VCaP (cell line): ENCODE measurements around the gene FOXN3.

Source experiments
- H3K27ac ChIP-seq: fragments of 450-650 bp; 2 replicates; pipeline ENCODE4 v1.5.1; 2017
- TF ChIP-seq, protein P1 (sequence below): fragments of 450-650 bp; conservative IDR thresholded peaks from 2 replicates; pipeline ENCODE4 v1.5.1; 2017; ENCODE audit warnings: mild to moderate bottlenecking, moderate library complexity

Gene FOXN3

GRCh38 chr14:89280600-89280999, 136.4 kb downstream of the FOXN3 start:
- TF ChIP-seq, protein P1, sequence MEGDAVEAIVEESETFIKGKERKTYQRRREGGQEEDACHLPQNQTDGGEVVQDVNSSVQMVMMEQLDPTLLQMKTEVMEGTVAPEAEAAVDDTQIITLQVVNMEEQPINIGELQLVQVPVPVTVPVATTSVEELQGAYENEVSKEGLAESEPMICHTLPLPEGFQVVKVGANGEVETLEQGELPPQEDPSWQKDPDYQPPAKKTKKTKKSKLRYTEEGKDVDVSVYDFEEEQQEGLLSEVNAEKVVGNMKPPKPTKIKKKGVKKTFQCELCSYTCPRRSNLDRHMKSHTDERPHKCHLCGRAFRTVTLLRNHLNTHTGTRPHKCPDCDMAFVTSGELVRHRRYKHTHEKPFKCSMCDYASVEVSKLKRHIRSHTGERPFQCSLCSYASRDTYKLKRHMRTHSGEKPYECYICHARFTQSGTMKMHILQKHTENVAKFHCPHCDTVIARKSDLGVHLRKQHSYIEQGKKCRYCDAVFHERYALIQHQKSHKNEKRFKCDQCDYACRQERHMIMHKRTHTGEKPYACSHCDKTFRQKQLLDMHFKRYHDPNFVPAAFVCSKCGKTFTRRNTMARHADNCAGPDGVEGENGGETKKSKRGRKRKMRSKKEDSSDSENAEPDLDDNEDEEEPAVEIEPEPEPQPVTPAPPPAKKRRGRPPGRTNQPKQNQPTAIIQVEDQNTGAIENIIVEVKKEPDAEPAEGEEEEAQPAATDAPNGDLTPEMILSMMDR, result no peak
- H3K27ac ChIP-seq, result no peak overlapping the region

- no peak overlapping the region for H3K27ac ChIP-seq
- TF ChIP-seq, protein P1, result no peak
Measured at GRCh38 chr14:89279649-89280232, 137.3 kb downstream of the FOXN3 start.

DNA sequence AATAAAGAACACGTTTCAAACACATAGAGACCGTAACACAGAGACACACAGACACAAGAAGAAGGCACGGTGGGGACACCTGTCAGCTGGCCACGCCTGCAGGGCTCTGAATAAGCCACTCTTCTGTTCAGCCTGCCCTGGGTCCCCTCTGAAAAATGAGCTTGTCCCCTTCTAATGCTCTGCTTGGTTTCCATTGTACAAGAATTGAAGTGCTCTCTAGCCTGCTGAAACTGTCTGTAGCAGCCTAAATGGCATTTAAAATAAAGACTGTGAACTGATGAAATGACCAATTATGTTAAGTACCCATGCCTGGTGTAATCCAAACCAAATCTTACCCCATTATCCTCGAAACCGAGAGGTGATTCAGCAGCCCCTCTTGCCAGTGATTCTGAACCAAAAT, 139.8 kb downstream of the FOXN3 start:
- H3K27ac ChIP-seq, result no peak overlapping the region
- TF ChIP-seq, protein P1, result no peak

GRCh38 chr14:89276424-89276975, 140.5 kb downstream of the FOXN3 start:
- H3K27ac ChIP-seq, result no peak overlapping the region
- TF ChIP-seq, protein P1, result no peak

DNA sequence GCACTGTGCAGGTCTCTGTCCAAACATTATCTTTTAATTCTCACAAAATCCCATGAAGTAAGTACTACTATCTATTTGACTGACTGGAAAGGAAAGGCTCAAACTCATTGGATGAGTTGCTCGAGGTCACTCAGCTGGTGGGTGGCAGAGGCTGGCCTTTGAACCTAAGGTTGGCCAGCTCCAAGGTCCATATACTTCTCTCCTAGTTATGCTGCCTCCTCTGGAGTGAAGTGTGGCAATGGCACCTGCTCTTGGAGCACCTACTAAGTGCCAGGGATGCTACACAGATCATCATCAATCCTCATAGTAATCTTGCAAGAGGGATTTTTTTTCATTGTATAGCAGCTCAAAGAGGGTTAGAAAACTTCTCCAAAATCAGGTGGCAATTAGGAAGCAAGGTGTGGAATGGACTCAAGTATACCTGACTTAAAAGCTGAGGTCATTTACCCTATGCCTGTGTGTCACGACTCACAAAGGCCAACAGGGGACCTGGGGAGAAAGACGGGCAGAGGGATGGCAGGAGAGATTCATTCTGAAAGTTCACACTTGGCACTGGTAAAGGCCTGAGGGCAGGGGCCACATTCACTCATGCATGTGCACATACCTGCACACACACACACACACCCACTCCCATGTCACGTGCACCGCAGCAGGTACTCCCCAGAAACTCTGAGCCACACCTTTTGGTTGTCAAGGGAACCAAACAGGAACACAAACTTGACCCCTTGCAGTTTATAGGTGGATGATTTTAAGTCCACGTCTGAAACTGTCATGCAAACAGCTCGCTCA, 146.4 kb downstream of the FOXN3 start:
- TF ChIP-seq, protein P1, result no peak
- no peak overlapping the region for H3K27ac ChIP-seq

DNA sequence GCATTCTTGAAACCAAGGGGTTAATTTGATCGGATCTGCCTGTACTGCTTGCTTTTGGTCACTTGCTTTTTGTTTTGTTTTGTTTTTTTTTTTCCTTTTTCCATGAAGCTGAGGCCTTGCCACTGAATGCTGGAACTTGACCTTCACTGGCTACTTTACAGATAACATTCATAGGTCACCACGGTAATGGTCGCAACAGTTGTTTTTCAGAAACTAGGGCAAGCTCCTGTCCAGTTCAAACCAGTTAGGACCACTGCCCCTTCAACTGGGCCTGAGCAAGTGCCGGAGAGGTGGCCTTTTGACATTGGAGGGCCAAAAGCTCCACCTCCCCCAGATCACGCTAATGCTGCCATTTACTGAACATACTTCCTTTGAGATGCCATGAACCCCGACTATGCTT, 147.6 kb downstream of the FOXN3 start:
- H3K27ac ChIP-seq, result no peak overlapping the region

GRCh38 chr14:89268514-89268913, 148.5 kb downstream of the FOXN3 start:
- TF ChIP-seq, protein P1, result no peak
- no peak overlapping the region for H3K27ac ChIP-seq

More for the DNA sequence above, 147.6 kb downstream of the FOXN3 start:
- TF ChIP-seq, protein P1, result no peak
